H1 (cell line): Measurements from ENCODE around the gene USP10. TPM values are rescaled to one million over a fixed set of nuclear protein-coding genes. Genes with fewer than 3 reads are reported as not detected.

ENCODE experiments used
- CTCF ChIA-PET: fragments of 300-600 bp; sonication (Branson Sonifier 250); formaldehyde crosslinking; loops from one replicate; lab custom pipeline; 2021; ENCODE audit not compliant: partially characterized antibody; lab: Charles Lee
- POLR2A ChIA-PET: fragments of 300-600 bp; sonication (Branson Sonifier 250); formaldehyde crosslinking; loops from one replicate; lab custom pipeline; 2021; ENCODE audit warnings: inconsistent platforms; ENCODE audit not compliant: partially characterized antibody; lab: Charles Lee
- DNase-seq, 2 experiments: peaks; one replicate each; pipeline versions ENCODE4 v3.0.0 to v3.0.0-alpha.2; 2010 to 2022; ENCODE audit warnings: low spot score in 2 of 2, low read depth in 1 of 2, mixed read lengths in 1 of 2
- FAIRE-seq: peaks from 2 replicates; lab custom pipeline; 2011; peaks lifted over from hg19 to GRCh38; lab: Jason Lieb, UNC
- H2AFZ ChIP-seq: 2 replicates; pipeline ENCODE4 v1.8.1; 2012; ENCODE audit warnings: low read length, inconsistent platforms
- H2AK5ac ChIP-seq: 2 replicates; pipeline ENCODE4 v1.6.1; 2013; ENCODE audit warnings: low read depth, low read length
- H2BK120ac ChIP-seq: replicated peaks from 2 replicates; pipeline ENCODE3; 2013; ENCODE audit warnings: low read depth, low read length, inconsistent platforms
- H2BK12ac ChIP-seq: 2 replicates; pipeline ENCODE4 v1.6.1; 2013; ENCODE audit warnings: low read depth, low read length
- H2BK15ac ChIP-seq: 2 replicates; pipeline ENCODE4 v1.6.1; 2013; ENCODE audit warnings: low read length
- H2BK20ac ChIP-seq: 2 replicates; pipeline ENCODE4 v1.6.1; 2013; ENCODE audit warnings: low read length
- H2BK5ac ChIP-seq: 2 replicates; pipeline ENCODE4 v1.6.1; 2013; ENCODE audit warnings: low read depth, low read length
- H3K14ac ChIP-seq: 2 replicates; pipeline ENCODE4 v1.6.1; 2013; ENCODE audit warnings: inconsistent platforms; ENCODE audit not compliant: insufficient read length
- H3K18ac ChIP-seq: 2 replicates; pipeline ENCODE4 v1.6.1; 2013; ENCODE audit warnings: low read length; ENCODE audit errors: extremely low read depth
- H3K23ac ChIP-seq: 2 replicates; pipeline ENCODE4 v1.6.1; 2013; ENCODE audit warnings: inconsistent platforms; ENCODE audit not compliant: insufficient read length
- H3K23me2 ChIP-seq: 2 replicates; pipeline ENCODE4 v1.6.1; 2013; ENCODE audit warnings: low read depth, low read length
- H3K27ac ChIP-seq: 2 replicates; pipeline ENCODE4 v1.6.1; 2011; ENCODE audit warnings: low read depth, low read length, inconsistent platforms
- H3K27me3 ChIP-seq, 4 experiments: replicated peaks in 1 of 4; 1 replicate in 1 of 4; 2 replicates in 3 of 4; pipeline versions ENCODE4 v1.6.1 to v1.8.1; 2011 to 2013; ENCODE audit warnings: low read length in 3 of 4, mild to moderate bottlenecking in 3 of 4, inconsistent platforms in 2 of 4, mixed read lengths in 2 of 4, moderate library complexity in 1 of 4; ENCODE audit not compliant: control insufficient read depth in 3 of 4, insufficient read depth in 3 of 4; ENCODE audit errors: extremely low read depth in 1 of 4
- H3K36me3 ChIP-seq, 4 experiments: 2 replicates each; pipeline versions ENCODE4 v1.6.1 to v1.8.1; 2011 to 2013; ENCODE audit warnings: mild to moderate bottlenecking in 4 of 4, low read length in 3 of 4, moderate library complexity in 2 of 4, control low read depth in 1 of 4, inconsistent platforms in 1 of 4; ENCODE audit not compliant: insufficient read depth in 4 of 4, control insufficient read depth in 2 of 4
- H3K4ac ChIP-seq: replicated peaks from 2 replicates; pipeline ENCODE3; 2013; ENCODE audit warnings: low read length, low read depth, mixed read lengths, inconsistent platforms; ENCODE audit not compliant: insufficient read length
- H3K4me1 ChIP-seq, 4 experiments: replicated peaks in 1 of 4; 1 replicate in 1 of 4; 2 replicates in 3 of 4; pipeline versions ENCODE4 v1.6.1 to v1.8.1; 2011 to 2013; ENCODE audit warnings: low read length in 3 of 4, inconsistent platforms in 2 of 4, mixed read lengths in 1 of 4; ENCODE audit not compliant: insufficient read depth in 4 of 4, control insufficient read depth in 3 of 4
- H3K4me2 ChIP-seq, 2 experiments: 2 replicates each; pipeline versions ENCODE4 v1.6.1 to v1.8.1; 2011 to 2013; ENCODE audit warnings: low read depth in 2 of 2, low read length in 2 of 2, control low read depth in 1 of 2, inconsistent platforms in 1 of 2, mild to moderate bottlenecking in 1 of 2; ENCODE audit not compliant: insufficient read depth in 1 of 2
- H3K4me3 ChIP-seq, 4 experiments: fragments of 200-600, 300-600 bp in 1 of 4; sonication (generic), shearing (Covaris generic), sonication (Bioruptor Twin) in 1 of 4; 2 replicates each; pipeline versions ENCODE4 v1.5.1 to v1.8.1; 2011 to 2016; ENCODE audit warnings: low read length in 4 of 4, low read depth in 3 of 4, control low read depth in 2 of 4, inconsistent platforms in 2 of 4, mild to moderate bottlenecking in 2 of 4, mixed read lengths in 1 of 4, moderate library complexity in 1 of 4; ENCODE audit not compliant: insufficient read depth in 2 of 4; ENCODE audit errors: extremely low read depth in 1 of 4
- H3K56ac ChIP-seq: replicated peaks from 2 replicates; pipeline ENCODE3; 2013; ENCODE audit warnings: low read depth, mild to moderate bottlenecking, mixed read lengths, low read length, inconsistent platforms; ENCODE audit not compliant: insufficient read length
- H3K79me1 ChIP-seq: 2 replicates; pipeline ENCODE4 v1.6.1; 2013; ENCODE audit warnings: low read depth, low read length, control low read depth
- H3K79me2 ChIP-seq, 2 experiments: 2 replicates each; pipeline versions ENCODE4 v1.6.1 to v1.8.1; 2012 to 2013; ENCODE audit warnings: low read length in 2 of 2, mild to moderate bottlenecking in 2 of 2, inconsistent platforms in 1 of 2; ENCODE audit not compliant: insufficient read depth in 2 of 2, control insufficient read depth in 1 of 2
- H3K9ac ChIP-seq, 4 experiments: replicated peaks in 1 of 4; 1 replicate in 1 of 4; 2 replicates in 3 of 4; pipeline versions ENCODE4 v1.6.1 to v1.8.1; 2011 to 2013; ENCODE audit warnings: low read depth in 3 of 4, low read length in 3 of 4, control low read depth in 2 of 4, mild to moderate bottlenecking in 2 of 4, moderate library complexity in 2 of 4, inconsistent platforms in 1 of 4; ENCODE audit errors: extremely low read depth in 1 of 4
- H3K9me3 ChIP-seq, 2 experiments: 2 replicates each; pipeline versions ENCODE4 v1.6.1 to v1.8.1; 2012 to 2013; ENCODE audit warnings: mild to moderate bottlenecking in 2 of 2, moderate library complexity in 2 of 2, control low read depth in 1 of 2, inconsistent platforms in 1 of 2, low read depth in 1 of 2, low read length in 1 of 2, mixed read lengths in 1 of 2; ENCODE audit not compliant: insufficient read depth in 2 of 2
- H4K20me1 ChIP-seq, 2 experiments: replicated peaks in 1 of 2; 2 replicates each; pipeline versions ENCODE3 to v1.8.1; 2011 to 2013; ENCODE audit warnings: inconsistent platforms in 2 of 2, low read length in 2 of 2, mild to moderate bottlenecking in 1 of 2; ENCODE audit not compliant: insufficient read depth in 2 of 2, control insufficient read depth in 1 of 2
- H4K5ac ChIP-seq: 2 replicates; pipeline ENCODE4 v1.6.1; 2013; ENCODE audit warnings: low read length, low read depth, mixed read lengths, inconsistent platforms; ENCODE audit not compliant: insufficient read length
- H4K8ac ChIP-seq: 2 replicates; pipeline ENCODE4 v1.8.0; 2013; ENCODE audit warnings: mild to moderate bottlenecking, moderate library complexity, low read length, inconsistent platforms; ENCODE audit not compliant: insufficient read depth; ENCODE audit errors: extremely low read depth
- H4K91ac ChIP-seq: replicated peaks from 2 replicates; pipeline ENCODE3; 2013; ENCODE audit warnings: low read length, mixed read lengths, inconsistent platforms; ENCODE audit not compliant: insufficient read length
- BCL11A ChIP-seq, 2 experiments: IDR thresholded peaks; one replicate each; pipeline ENCODE4 v1.6.1; 2011; ENCODE audit warnings: low read depth in 2 of 2, low read length in 2 of 2, mild to moderate bottlenecking in 2 of 2
- BRCA1 ChIP-seq: IDR thresholded peaks from 2 replicates; pipeline ENCODE4 v1.6.1; 2012; ENCODE audit warnings: low read depth, low read length, improper control_type of control experiment
- CREB1 ChIP-seq: IDR thresholded peaks from 2 replicates; pipeline ENCODE4 v1.6.1; 2012; ENCODE audit warnings: inconsistent platforms
- GABPA ChIP-seq: IDR thresholded peaks from 2 replicates; pipeline ENCODE4 v1.6.1; 2011; ENCODE audit warnings: mild to moderate bottlenecking, low read length, moderate library complexity, borderline replicate concordance; ENCODE audit not compliant: insufficient read depth
- GTF2F1 ChIP-seq: IDR thresholded peaks from 2 replicates; pipeline ENCODE4 v1.6.1; 2012; ENCODE audit warnings: low read depth, low read length, improper control_type of control experiment, borderline replicate concordance
- MAFK ChIP-seq: IDR thresholded peaks from 2 replicates; pipeline ENCODE4 v1.6.1; 2012; ENCODE audit warnings: low read depth, mild to moderate bottlenecking, improper control_type of control experiment, low read length
- NRF1 ChIP-seq: IDR thresholded peaks from 2 replicates; pipeline ENCODE4 v1.6.1; 2011; ENCODE audit warnings: mild to moderate bottlenecking, low read depth, low read length, improper control_type of control experiment
- POLR2AphosphoS5 ChIP-seq: IDR thresholded peaks from 2 replicates; pipeline ENCODE4 v1.6.1; 2011; ENCODE audit warnings: low read depth, low read length
- RBBP5 ChIP-seq: IDR thresholded peaks from 2 replicates; pipeline ENCODE4 v1.7.1; 2012; ENCODE audit warnings: low read depth, mild to moderate bottlenecking, inconsistent platforms, low read length, moderate library complexity, borderline replicate concordance
- RXRA ChIP-seq: IDR thresholded peaks from 2 replicates; pipeline ENCODE4 v1.6.1; 2011; ENCODE audit warnings: low read depth, mild to moderate bottlenecking, low read length, moderate library complexity; ENCODE audit not compliant: insufficient read depth
- SIRT6 ChIP-seq: IDR thresholded peaks from one replicate; pipeline ENCODE4 v1.7.1; 2012; ENCODE audit warnings: low read length, inconsistent platforms
- SP2 ChIP-seq: IDR thresholded peaks from 2 replicates; pipeline ENCODE4 v1.6.1; 2012; ENCODE audit warnings: mild to moderate bottlenecking, low read length, inconsistent platforms
- TEAD4 ChIP-seq: IDR thresholded peaks from 2 replicates; pipeline ENCODE4 v1.6.1; 2012; ENCODE audit warnings: low read depth, low read length, inconsistent platforms, mixed read lengths
- WGBS, 2 experiments: shearing (Covaris generic) in 1 of 2; methylation state at CpG; one replicate each; pipeline versions ENCODE4 v1.1.6 to v1.1.7; 2013 to 2015; ENCODE audit warnings: low lambda C conversion rate in 2 of 2, mixed read lengths in 2 of 2, inconsistent platforms in 1 of 2, low coverage in 1 of 2, missing lambda C conversion rate in 1 of 2; ENCODE audit not compliant: insufficient replicate concordance in 2 of 2, insufficient coverage in 1 of 2, insufficient read length in 1 of 2; ENCODE audit errors: extremely low coverage in 1 of 2, missing lambda C conversion rate in 1 of 2; 5-methylcytosine and 5-hydroxymethylcytosine counted together
- polyA plus RNA-seq, 7 experiments: library from polyadenylated mRNA; depleted of rRNA in 3 of 7; stranded (reverse) in 5 of 7; unstranded in 2 of 7; fragments of >200 nt in 5 of 7; fragments of 200-250 nt in 2 of 7; gene quantifications; 1 replicate in 5 of 7; 2 replicates in 1 of 7; 4 replicates in 1 of 7; pipeline versions ENCODE4 v1.2.1 to v1.2.3, GENCODE V29; 2011 to 2013; ENCODE audit warnings: missing spikeins in 2 of 7, mixed read lengths in 2 of 7
- total RNA-seq: library from RNA; stranded (reverse); fragmentation: NEBNext Ultra II Directional; extraction: Animal tissue kit (Norgen Biotek cat#: 25700); gene quantifications from 2 replicates; pipeline ENCODE4 v1.2.1, GENCODE V29; 2021
- TF ChIP-seq, protein P1 (sequence below): IDR thresholded peaks from 2 replicates; pipeline ENCODE4 v1.6.1; 2012; ENCODE audit warnings: low read length, inconsistent platforms

The USP10 gene
- total and polyA plus RNA-seq, 2 of the 8 experiments (the other 6 are each of a cell fraction or from before 2014, with no cell fraction given), result 171 to 195 TPM

DNA sequence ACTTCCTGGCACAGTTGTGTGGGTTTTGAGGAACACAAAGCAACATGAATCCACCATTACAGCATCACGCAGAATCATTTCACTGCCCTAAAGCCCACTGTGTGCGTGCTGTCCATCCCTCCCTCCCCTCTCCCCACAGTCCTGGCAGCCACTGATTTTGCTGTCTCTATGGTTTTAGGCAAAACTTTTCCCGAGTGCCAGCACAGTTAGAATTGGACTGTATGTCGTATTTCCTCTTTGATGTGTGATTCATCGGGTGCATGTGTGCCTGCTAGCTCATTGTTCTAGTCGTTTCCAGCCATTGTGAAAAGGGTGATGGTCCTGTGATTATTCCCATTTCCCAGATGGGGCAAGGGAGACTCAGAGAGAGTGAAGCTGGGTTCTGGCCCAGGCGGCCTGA lies 38.8 kb upstream of the USP10 start:
- H3K79me1 ChIP-seq, result no peaks in the 10 kb centered on the region; the same call in 1 of the 2 replicates
- no peak overlapping the region for H2BK12ac ChIP-seq
- no peak overlapping the region for H3K14ac ChIP-seq
- no peak overlapping the region for H3K18ac ChIP-seq
- H3K56ac ChIP-seq, result no peak overlapping the region
- no peak overlapping the region for H2BK15ac ChIP-seq
- ChIA-PET CTCF (interaction anchor here (1.3 to 4.7 kb wide), 5 partner anchors 12 to 65 kb away, joined by 3 to 44 read pairs (median 4); no protein-coding TSS in a partner anchor), POLR2A (interaction anchor here (1.1 kb wide), 1 partner anchor 8 kb away, joined by 3 read pairs; no protein-coding TSS in a partner anchor)
- no peaks in the 10 kb centered on the region for H3K27me3 ChIP-seq
- H3K79me2 ChIP-seq, result no peaks in the 10 kb centered on the region
- H3K23me2 ChIP-seq, result no peaks in the 10 kb centered on the region
- H3K9me3 ChIP-seq, result no peaks in the 10 kb centered on the region
- no peak overlapping the region for H4K91ac ChIP-seq
- peaks cover 0 to 5% (median 0%) of the 10 kb centered on the region in 4 experiments; a peak in 1 of 7 replicates for H3K4me1 ChIP-seq
- no peak overlapping the region for H3K27ac ChIP-seq
- H3K23ac ChIP-seq, result no peak overlapping the region
- H3K4ac ChIP-seq, result no peak overlapping the region
- no peak overlapping the region for H4K8ac ChIP-seq
- WGBS, 2 experiments, result 91% methylated on average over 7 of the region's 7 CpGs; no CpG with 5 or more reads in 1 of the 2 experiments
- FAIRE-seq (no peak), DNase-seq (no peak)
- no peak overlapping the region for H2AFZ ChIP-seq
- H2BK120ac ChIP-seq, result no peak overlapping the region
- no peak overlapping the region for H2BK20ac ChIP-seq
- H3K9ac ChIP-seq, result no peak overlapping the region
- H4K5ac ChIP-seq, result no peak overlapping the region
- peaks cover 8 to 24% (median 19%) of the 10 kb centered on the region in 4 experiments; a peak in 6 of 8 replicates for H3K36me3 ChIP-seq
- no peak overlapping the region for H3K4me3 ChIP-seq
- H2AK5ac ChIP-seq, result no peak overlapping the region
- H2BK5ac ChIP-seq, result no peak overlapping the region
- H3K4me2 ChIP-seq, result no peak overlapping the region
- H4K20me1 ChIP-seq, result no peaks in the 10 kb centered on the region
- no peak for TF ChIP-seq RXRA
- no peak for TF ChIP-seq GTF2F1
- TF ChIP-seq GABPA, result no peak
- TF ChIP-seq CREB1, result no peak
- no peak for TF ChIP-seq BRCA1
- TF ChIP-seq TEAD4, result no peak
- no peak for TF ChIP-seq RBBP5
- no peak for TF ChIP-seq MAFK
- no peak for TF ChIP-seq NRF1
- no peak for TF ChIP-seq SIRT6
- TF ChIP-seq BCL11A (IDR thresholded peaks at IDR 0.05; ENCODE audit: low read depth in 2 of 2, low read length in 2 of 2), result no peak
- TF ChIP-seq, protein P1, sequence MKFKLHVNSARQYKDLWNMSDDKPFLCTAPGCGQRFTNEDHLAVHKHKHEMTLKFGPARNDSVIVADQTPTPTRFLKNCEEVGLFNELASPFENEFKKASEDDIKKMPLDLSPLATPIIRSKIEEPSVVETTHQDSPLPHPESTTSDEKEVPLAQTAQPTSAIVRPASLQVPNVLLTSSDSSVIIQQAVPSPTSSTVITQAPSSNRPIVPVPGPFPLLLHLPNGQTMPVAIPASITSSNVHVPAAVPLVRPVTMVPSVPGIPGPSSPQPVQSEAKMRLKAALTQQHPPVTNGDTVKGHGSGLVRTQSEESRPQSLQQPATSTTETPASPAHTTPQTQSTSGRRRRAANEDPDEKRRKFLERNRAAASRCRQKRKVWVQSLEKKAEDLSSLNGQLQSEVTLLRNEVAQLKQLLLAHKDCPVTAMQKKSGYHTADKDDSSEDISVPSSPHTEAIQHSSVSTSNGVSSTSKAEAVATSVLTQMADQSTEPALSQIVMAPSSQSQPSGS, result no peak
- no peak for TF ChIP-seq SP2
- no peak for TF ChIP-seq POLR2AphosphoS5
